T-helper 2 cell treated with Interferon-gamma antibody and Interleukin-4, amounts not matched to agents 5 μg/mL and 100 μg/mL, for 36 hours (primary cell): ENCODE measurements around the gene PDE3B.
"Not testable (repeated sequence)": the region's sequence is repeated elsewhere in the genome, so short reads cannot be mapped to it uniquely, and the experiment has no call there.

ENCODE experiments used
- DNase-seq: peaks from one replicate; pipeline ENCODE4 v3.0.0; 2021; ENCODE audit warnings: low spot score
- H3K27ac Mint-ChIP-seq: one replicate; pipeline ENCODE4 v1.8.0; 2021; ENCODE audit warnings: mild to moderate bottlenecking, mixed read lengths
- H3K27me3 Mint-ChIP-seq: one replicate; pipeline ENCODE4 v1.8.0; 2021; ENCODE audit warnings: low read depth, mixed read lengths
- H3K36me3 Mint-ChIP-seq: one replicate; pipeline ENCODE4 v1.8.0; 2021; ENCODE audit warnings: low read depth, mixed read lengths
- H3K4me1 Mint-ChIP-seq: one replicate; pipeline ENCODE4 v1.8.0; 2021; ENCODE audit warnings: low read depth, mixed read lengths
- H3K4me3 Mint-ChIP-seq: one replicate; pipeline ENCODE4 v1.8.0; 2022; ENCODE audit warnings: mild to moderate bottlenecking, moderate library complexity, mixed read lengths
- H3K9me3 Mint-ChIP-seq: one replicate; pipeline ENCODE4 v1.8.0; 2021; ENCODE audit warnings: mixed read lengths

PDE3B gene

GRCh38 chr11:14643697-14644225 is at the start of gene PDE3B:
PDE3B (plus strand) TSS chr11:14643804; CDS start chr11:14644076, 272 bp downstream.
- Mint-ChIP-seq H3K27ac (peak within 1 kb of the TSS; percentile 81), H3K27me3 (no peaks in the 10 kb centered on the region), H3K4me3 (peak within 1 kb of the TSS; percentile 88), H3K9me3 (no peaks in the 10 kb centered on the region), H3K36me3 (peaks cover 52% of the 10 kb centered on the region), H3K4me1 (peaks cover 47% of the 10 kb centered on the region)
- peak; percentile 80 for DNase-seq

- Mint-ChIP-seq H3K36me3 (peaks cover 80% of the 10 kb centered on the region), H3K27ac (peak overlapping the region; percentile 79)
- DNase-seq = not testable (repeated sequence)
Observed at GRCh38 chr11:14595261-14595660, 48.3 kb upstream of the PDE3B start.

DNA sequence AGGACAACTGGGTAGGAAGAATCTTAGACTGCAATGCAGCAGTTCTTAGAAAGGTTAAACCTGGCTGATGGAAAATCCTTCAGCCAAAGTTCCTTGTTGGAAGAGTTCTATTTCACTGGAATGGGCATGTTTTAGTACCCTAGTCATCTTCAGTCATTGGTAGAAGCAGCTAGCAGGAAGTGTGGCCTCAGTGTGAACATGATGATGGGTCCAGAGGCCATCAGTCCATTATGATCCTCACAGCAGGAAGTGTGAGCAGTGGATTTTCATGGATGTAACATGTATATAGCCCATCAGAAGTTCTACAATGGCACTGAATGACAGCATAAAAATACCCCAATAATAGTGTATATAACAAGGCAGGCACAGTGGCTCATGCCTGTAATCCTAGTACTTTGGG is 35.9 kb upstream of the PDE3B start:
- no peaks in the 10 kb centered on the region for H3K27me3 Mint-ChIP-seq
- peaks cover 77% of the 10 kb centered on the region for H3K36me3 Mint-ChIP-seq
- DNase-seq = no peak
- H3K4me3 Mint-ChIP-seq = no peak overlapping the region
- peaks cover 9% of the 10 kb centered on the region for H3K9me3 Mint-ChIP-seq
- H3K4me1 Mint-ChIP-seq = peaks cover 13% of the 10 kb centered on the region
- H3K27ac Mint-ChIP-seq = no peak overlapping the region

More at GRCh38 chr11:14595261-14595660, 48.3 kb upstream of the PDE3B start:
- H3K4me3 Mint-ChIP-seq = peak overlapping the region; percentile 45
- H3K27me3 Mint-ChIP-seq = not testable (repeated sequence)
- peaks cover 40% of the 10 kb centered on the region for H3K9me3 Mint-ChIP-seq
- H3K4me1 Mint-ChIP-seq = peaks cover 34% of the 10 kb centered on the region

DNA sequence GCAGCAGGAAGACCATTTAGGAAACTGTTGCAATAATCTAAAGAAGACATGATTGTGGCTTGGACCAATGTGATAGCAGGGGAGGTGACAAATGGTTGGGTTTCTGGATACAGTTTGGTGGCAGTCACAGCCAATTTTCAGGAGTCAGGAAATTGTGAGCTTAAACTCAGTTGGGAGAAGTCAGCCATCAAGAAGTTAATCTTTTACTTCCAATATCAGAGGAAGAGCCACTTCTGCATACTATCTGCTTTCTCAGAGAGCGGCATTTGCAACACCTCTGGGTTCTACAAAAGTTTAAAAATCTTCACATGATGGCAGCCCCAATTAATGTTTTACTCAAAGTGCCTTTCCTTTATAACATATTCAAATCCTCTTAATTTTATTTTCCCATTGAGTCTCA is 33.7 kb upstream of the PDE3B start:
- H3K9me3 Mint-ChIP-seq = peaks cover 9% of the 10 kb centered on the region
- no peak overlapping the region for H3K27ac Mint-ChIP-seq
- H3K4me3 Mint-ChIP-seq = no peak overlapping the region
- no peak for DNase-seq
- H3K27me3 Mint-ChIP-seq = no peaks in the 10 kb centered on the region
- peaks cover 12% of the 10 kb centered on the region for H3K4me1 Mint-ChIP-seq
- H3K36me3 Mint-ChIP-seq = peaks cover 70% of the 10 kb centered on the region

- no peak overlapping the region for H3K27ac Mint-ChIP-seq
- peaks cover under 1% of the 10 kb centered on the region for H3K9me3 Mint-ChIP-seq
- no peaks in the 10 kb centered on the region for H3K27me3 Mint-ChIP-seq
- DNase-seq = no peak
- H3K36me3 Mint-ChIP-seq = peaks cover 65% of the 10 kb centered on the region
- no peak overlapping the region for H3K4me3 Mint-ChIP-seq
- H3K4me1 Mint-ChIP-seq = peaks cover 12% of the 10 kb centered on the region
Observed at GRCh38 chr11:14611939-14612338, 31.7 kb upstream of the PDE3B start.

GRCh38 chr11:14612694-14613093 is 30.9 kb upstream of the PDE3B start:
- no peak overlapping the region for H3K27ac Mint-ChIP-seq
- no peaks in the 10 kb centered on the region for H3K27me3 Mint-ChIP-seq
- H3K9me3 Mint-ChIP-seq = no peaks in the 10 kb centered on the region

DNA sequence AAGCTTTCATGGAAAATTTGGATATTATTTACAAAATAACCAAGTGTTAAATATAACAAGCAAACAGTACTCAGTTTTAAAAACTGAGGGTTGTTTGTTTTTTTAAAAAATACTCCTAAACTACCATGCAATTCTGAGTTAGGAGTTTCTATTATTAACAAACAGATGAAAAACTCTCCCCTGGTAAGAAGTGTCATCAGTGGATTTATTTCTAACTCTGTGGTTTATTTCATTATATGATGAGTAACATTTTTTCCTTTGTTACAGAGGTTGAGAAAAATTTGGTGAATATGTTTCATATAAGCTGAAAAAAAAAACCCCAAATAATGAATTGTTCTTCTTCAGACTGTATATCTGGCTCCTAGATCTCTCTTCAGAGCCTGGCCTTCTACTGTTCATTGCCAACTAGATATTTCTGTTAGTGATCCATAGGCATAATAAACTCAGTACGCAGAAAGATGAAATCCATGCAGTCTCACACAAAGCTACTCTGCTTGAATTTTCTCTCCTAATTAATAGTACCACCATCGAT is 29.4 kb upstream of the PDE3B start:
- peaks cover 16% of the 10 kb centered on the region for H3K4me1 Mint-ChIP-seq
- no peaks in the 10 kb centered on the region for H3K27me3 Mint-ChIP-seq
- H3K36me3 Mint-ChIP-seq = peaks cover 56% of the 10 kb centered on the region
- H3K9me3 Mint-ChIP-seq = no peaks in the 10 kb centered on the region
- no peak overlapping the region for H3K4me3 Mint-ChIP-seq
- no peak for DNase-seq
- H3K27ac Mint-ChIP-seq = no peak overlapping the region

More at GRCh38 chr11:14612694-14613093, 30.9 kb upstream of the PDE3B start:
- no peak for DNase-seq
- Mint-ChIP-seq H3K4me1 (peaks cover 14% of the 10 kb centered on the region), H3K4me3 (no peak overlapping the region), H3K36me3 (peaks cover 60% of the 10 kb centered on the region)

DNA sequence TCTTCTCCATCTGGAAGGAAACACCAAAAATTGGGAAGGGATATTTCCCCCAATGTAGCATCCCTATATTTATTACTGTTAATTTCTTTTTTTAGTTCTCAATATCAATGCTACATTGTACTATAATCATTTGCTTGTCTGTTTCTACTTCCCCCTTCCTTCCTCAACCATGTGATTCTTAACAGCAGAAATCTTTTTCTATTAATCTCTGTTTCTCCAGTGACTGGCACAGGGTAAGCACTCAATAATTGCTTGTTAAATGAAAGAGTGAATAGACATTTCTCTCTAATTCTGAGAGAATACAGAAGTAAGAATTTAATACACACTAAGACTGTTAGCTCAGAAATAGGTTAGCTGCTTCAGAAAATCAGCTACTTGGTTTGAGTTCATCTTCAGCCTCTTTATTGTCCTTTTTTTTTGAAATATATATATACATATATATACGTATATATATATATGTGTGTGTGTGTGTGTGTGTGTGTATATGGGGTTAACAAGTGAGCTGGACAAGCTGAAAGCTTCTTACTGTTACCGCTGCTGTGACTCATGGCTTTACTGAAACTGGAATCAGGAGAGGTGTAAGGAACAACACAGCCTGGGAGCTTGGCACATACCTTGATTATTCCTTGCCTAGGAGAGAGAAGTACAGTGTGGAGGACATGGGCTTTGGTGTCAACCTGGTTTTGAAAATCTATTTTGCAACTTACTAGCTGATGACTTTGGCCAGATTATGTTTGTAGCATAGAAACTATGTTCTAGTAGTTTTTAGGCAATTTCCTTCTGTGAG is 26.2 kb upstream of the PDE3B start:
- Mint-ChIP-seq H3K4me1 (peaks cover 18% of the 10 kb centered on the region), H3K4me3 (no peak overlapping the region), H3K27me3 (no peaks in the 10 kb centered on the region), H3K9me3 (no peaks in the 10 kb centered on the region), H3K27ac (no peak overlapping the region), H3K36me3 (peaks cover 41% of the 10 kb centered on the region)
- DNase-seq = no peak

DNA sequence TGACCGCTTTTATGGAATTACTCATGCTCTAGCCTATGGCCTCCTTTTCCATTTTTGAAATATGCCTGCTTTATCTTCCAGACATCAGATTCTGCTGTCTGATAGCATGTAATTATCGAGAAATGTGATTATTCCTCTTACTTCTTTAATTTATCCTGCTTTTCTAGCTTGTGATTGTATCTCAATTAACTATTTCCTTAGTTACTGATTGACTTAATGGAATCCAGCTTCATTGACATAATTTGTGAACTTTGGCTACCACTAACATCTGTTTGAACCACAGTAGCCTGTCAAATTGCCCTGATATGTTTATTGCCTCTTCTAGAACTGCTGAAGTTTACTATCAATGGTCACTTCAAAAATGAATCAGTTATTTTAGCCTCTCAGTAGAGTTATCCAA is 25.5 kb upstream of the PDE3B start:
- H3K4me1 Mint-ChIP-seq = peaks cover 16% of the 10 kb centered on the region
- H3K27me3 Mint-ChIP-seq = no peaks in the 10 kb centered on the region
- no peaks in the 10 kb centered on the region for H3K9me3 Mint-ChIP-seq
- no peak for DNase-seq
- H3K36me3 Mint-ChIP-seq = peaks cover 44% of the 10 kb centered on the region
- no peak overlapping the region for H3K4me3 Mint-ChIP-seq
- H3K27ac Mint-ChIP-seq = no peak overlapping the region

GRCh38 chr11:14619603-14620531 is 23.7 kb upstream of the PDE3B start:
- H3K4me1 Mint-ChIP-seq = peaks cover 20% of the 10 kb centered on the region
- H3K4me3 Mint-ChIP-seq = no peak overlapping the region
- no peaks in the 10 kb centered on the region for H3K27me3 Mint-ChIP-seq
- H3K27ac Mint-ChIP-seq = no peak overlapping the region
- H3K36me3 Mint-ChIP-seq = peaks cover 47% of the 10 kb centered on the region
- no peaks in the 10 kb centered on the region for H3K9me3 Mint-ChIP-seq
- no peak for DNase-seq

DNA sequence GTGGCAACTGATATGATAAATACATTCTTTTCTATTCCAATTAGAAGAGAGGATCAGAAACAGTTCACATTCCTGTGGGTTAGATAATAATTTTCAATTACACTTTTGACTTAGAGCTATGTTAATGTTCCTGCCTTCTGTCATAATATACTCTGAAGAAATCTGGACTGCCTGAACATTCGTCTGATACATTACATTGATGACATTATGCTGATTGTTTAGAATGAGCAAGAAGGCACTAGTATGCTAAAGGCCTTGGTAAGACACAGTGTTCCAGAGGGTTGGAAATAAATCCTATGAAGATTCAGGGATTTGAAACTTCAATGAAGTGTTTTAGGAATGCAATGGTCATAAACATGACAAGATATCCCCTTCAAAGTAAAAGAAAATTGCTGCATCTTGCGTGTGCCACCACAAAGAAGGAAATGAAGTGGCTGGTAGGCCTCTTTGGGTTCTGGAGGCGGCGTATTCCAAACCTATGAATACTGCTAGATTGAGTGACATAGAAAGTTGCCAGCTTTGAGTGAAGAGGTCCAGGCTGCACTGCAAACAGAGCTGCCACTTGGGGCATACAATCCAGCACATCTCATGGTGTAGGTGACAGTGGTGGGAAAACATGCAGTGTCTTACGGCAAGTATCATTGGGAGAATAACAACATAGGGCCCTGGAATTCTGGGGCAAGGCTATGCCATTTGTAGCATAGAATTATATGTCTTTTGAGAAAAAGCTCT is 21.2 kb upstream of the PDE3B start:
- Mint-ChIP-seq H3K9me3 (no peaks in the 10 kb centered on the region), H3K4me1 (peaks cover 37% of the 10 kb centered on the region), H3K36me3 (peaks cover 51% of the 10 kb centered on the region), H3K27me3 (no peaks in the 10 kb centered on the region), H3K4me3 (no peak overlapping the region), H3K27ac (no peak overlapping the region)
- no peak for DNase-seq

GRCh38 chr11:14623036-14623435 is 20.6 kb upstream of the PDE3B start:
- H3K36me3 Mint-ChIP-seq = peaks cover 52% of the 10 kb centered on the region
- no peaks in the 10 kb centered on the region for H3K27me3 Mint-ChIP-seq
- no peak for DNase-seq
- H3K27ac Mint-ChIP-seq = no peak overlapping the region
- H3K9me3 Mint-ChIP-seq = peaks cover 5% of the 10 kb centered on the region
- H3K4me3 Mint-ChIP-seq = no peak overlapping the region
- H3K4me1 Mint-ChIP-seq = peaks cover 36% of the 10 kb centered on the region

DNA sequence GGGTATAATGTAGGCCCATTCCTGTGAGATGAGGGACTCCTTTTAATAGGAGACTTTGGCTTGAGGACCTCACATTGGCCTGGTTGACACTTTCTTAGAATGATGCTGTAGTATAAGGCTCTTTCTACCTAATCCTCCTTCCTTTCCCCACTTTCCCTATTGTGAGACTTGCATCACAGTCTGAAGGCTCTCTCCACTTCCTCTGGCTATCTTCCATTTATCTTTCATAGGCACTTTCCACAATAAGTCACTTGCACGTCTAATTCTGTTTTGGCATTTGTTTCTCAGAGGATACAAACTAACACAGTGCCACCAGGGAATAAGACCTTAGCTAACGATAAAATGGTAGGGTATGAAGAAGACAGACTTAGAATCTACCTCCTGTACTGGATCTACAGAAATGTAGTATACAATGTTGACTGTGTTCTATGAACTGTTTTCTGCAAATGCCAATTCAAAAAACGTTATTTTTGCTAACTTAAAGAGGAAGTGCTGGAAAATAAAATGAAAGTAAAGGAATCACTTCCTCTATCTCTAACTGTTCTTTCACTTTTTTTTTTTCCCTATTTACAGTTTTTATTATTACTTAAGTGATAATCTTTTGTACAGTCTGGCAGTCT is 17.9 kb upstream of the PDE3B start:
- Mint-ChIP-seq H3K27ac (peak overlapping the region; percentile 46), H3K4me1 (peaks cover 36% of the 10 kb centered on the region), H3K27me3 (no peaks in the 10 kb centered on the region), H3K9me3 (peaks cover 5% of the 10 kb centered on the region), H3K36me3 (peaks cover 50% of the 10 kb centered on the region), H3K4me3 (peak overlapping the region; percentile 25)
- DNase-seq = no peak
